BE2C (cell line): ENCODE results near the gene CAVIN3.

ENCODE experiments used
- DNase-seq: peaks from one replicate; pipeline ENCODE4 v3.0.0-alpha.2; 2020
- H3K27me3 ChIP-seq: fragments of 250-450 bp; sonication (Bioruptor Pico); 2 replicates; pipeline ENCODE4 v1.5.1; 2020; ENCODE audit warnings: mild to moderate bottlenecking
- H3K36me3 ChIP-seq: fragments of 250-450 bp; sonication (Bioruptor Pico); 2 replicates; pipeline ENCODE4 v1.5.1; 2020; ENCODE audit warnings: mild to moderate bottlenecking
- H3K4me1 ChIP-seq: fragments of 250-450 bp; sonication (Bioruptor Pico); 2 replicates; pipeline ENCODE4 v1.5.1; 2020
- H3K4me3 ChIP-seq: 2 replicates; pipeline ENCODE4 v1.5.1; 2011; ENCODE audit warnings: low read depth, low read length
- H3K9me3 ChIP-seq: fragments of 250-450 bp; sonication (Bioruptor Pico); 2 replicates; pipeline ENCODE4 v1.5.1; 2020
- CTCF ChIP-seq: IDR thresholded peaks from 2 replicates; pipeline ENCODE4 v1.5.1; 2012; ENCODE audit warnings: mild to moderate bottlenecking, low read depth, low read length

The CAVIN3 gene

GRCh38 chr11:6332066-6332465 is 11.8 kb upstream of the CAVIN3 start:
- Histone ChIP-seq H3K9me3 (no peaks in the 10 kb centered on the region), H3K27me3 (no peaks in the 10 kb centered on the region), H3K4me1 (no peaks in the 10 kb centered on the region), H3K36me3 (no peaks in the 10 kb centered on the region), H3K4me3 (no peak overlapping the region)
- no peak for DNase-seq
- no peak for TF ChIP-seq CTCF

DNA sequence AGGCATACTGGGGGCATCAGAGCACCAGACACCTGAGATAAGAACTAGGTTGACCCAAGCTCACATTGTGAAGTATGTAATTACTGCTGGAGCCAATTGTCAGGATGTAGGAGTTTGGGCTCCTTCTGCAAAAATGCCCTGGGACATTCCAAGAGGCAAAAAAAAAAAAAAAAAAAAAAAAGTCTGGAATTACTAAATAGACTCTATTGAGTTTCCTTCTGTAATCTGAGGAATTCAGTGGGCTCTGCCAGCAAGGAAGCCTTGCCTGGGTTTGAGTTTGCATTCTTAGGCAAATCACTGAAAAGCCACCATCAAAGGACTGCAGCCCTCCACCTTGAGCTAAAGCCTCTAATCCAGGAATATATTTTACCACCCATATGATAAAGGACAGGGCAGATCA is 8.0 kb upstream of the CAVIN3 start:
- Histone ChIP-seq H3K4me3 (no peak overlapping the region), H3K9me3 (no peaks in the 10 kb centered on the region), H3K27me3 (no peaks in the 10 kb centered on the region), H3K36me3 (no peaks in the 10 kb centered on the region), H3K4me1 (no peaks in the 10 kb centered on the region)
- TF ChIP-seq CTCF, result no peak
- no peak for DNase-seq

GRCh38 chr11:6327806-6328205 is 7.5 kb upstream of the CAVIN3 start:
- no peaks in the 10 kb centered on the region for H3K36me3 ChIP-seq
- no peak for TF ChIP-seq CTCF
- DNase-seq, result no peak

DNA sequence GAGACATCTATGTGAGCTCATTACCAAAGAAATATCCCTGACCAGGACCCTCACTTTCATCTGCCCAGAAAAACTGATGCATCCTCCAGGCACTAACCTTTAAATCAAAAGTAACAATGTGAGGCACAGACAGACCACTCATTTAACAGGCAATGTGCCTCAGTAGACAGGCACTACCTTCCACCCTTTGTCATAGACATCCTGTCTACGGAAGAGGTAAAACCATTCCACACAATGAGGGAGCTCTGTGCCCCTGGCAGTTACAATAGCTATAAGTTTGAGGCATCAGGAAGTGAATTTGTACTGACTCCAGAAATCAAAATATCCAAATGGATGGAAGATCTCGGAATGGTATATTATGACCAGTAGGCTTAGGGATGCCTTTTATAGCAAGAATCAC is 6.7 kb upstream of the CAVIN3 start:
- no peak for DNase-seq
- Histone ChIP-seq H3K9me3 (no peaks in the 10 kb centered on the region), H3K4me1 (no peaks in the 10 kb centered on the region), H3K4me3 (no peak overlapping the region), H3K27me3 (no peaks in the 10 kb centered on the region), H3K36me3 (no peaks in the 10 kb centered on the region)
- TF ChIP-seq CTCF, result no peak

More at GRCh38 chr11:6327806-6328205, 7.5 kb upstream of the CAVIN3 start:
- H3K9me3 ChIP-seq, result no peaks in the 10 kb centered on the region
- no peaks in the 10 kb centered on the region for H3K4me1 ChIP-seq
- no peaks in the 10 kb centered on the region for H3K27me3 ChIP-seq
- no peak overlapping the region for H3K4me3 ChIP-seq

DNA sequence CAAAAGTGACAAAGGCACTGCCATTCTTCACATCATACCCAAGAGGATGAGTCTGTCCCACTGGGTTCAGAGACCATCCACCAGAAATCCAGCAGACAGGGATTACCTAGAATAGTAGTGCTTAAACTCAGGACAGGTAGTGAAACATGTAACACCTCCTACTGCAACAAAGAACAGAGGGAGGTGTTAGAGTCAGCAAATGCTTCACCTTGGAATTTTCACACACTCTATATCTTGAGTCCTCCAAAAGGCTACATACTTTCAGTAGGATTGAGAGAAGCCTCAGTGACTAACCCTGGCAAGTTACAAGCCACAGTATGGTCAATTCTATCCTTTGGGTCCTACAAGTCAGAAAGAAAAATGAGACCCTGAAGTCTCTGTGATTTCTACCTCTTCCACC is 6.0 kb upstream of the CAVIN3 start:
- no peak overlapping the region for H3K4me3 ChIP-seq
- H3K36me3 ChIP-seq, result no peaks in the 10 kb centered on the region
- H3K4me1 ChIP-seq, result no peaks in the 10 kb centered on the region
- no peaks in the 10 kb centered on the region for H3K9me3 ChIP-seq
- TF ChIP-seq CTCF, result no peak
- no peaks in the 10 kb centered on the region for H3K27me3 ChIP-seq
- DNase-seq, result no peak

DNA sequence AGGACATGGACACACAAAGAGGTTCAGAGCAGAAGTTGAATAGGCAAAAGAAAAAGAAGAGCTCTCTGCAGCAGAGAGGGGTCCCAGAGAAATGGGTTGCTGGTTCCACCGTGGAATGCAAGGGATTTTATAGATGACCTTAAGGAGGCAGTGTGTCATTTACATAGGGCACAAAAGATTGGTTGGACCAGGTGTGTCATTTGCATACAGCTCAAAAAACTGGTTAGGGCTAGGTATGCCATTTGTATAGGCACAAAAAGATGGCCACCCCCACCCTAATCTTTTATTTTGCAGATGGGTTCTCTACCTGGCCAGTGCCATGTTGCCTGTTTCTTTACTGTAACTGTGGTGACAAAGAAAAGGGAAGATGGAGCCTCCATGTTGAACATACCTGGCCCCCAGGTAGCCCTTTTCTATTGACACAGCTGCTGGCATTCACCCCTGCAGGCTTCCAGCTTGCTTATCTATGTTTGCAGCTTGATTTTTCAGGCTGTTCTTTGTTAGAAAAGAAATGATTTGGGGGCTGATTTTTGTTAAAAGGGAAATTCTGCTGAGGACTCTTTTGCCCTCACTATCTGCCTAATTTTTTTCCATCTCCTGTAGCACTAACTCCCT is 3.1 kb upstream of the CAVIN3 start:
- no peaks in the 10 kb centered on the region for H3K27me3 ChIP-seq
- no peak for DNase-seq
- H3K4me1 ChIP-seq, result no peaks in the 10 kb centered on the region
- no peaks in the 10 kb centered on the region for H3K9me3 ChIP-seq
- TF ChIP-seq CTCF, result no peak
- no peak overlapping the region for H3K4me3 ChIP-seq
- H3K36me3 ChIP-seq, result no peaks in the 10 kb centered on the region
